DND-41 (cell line): ENCODE results near the gene GLIS2.

ENCODE experiments used
- EZH2 ChIP-seq: IDR thresholded peaks from 3 replicates; pipeline ENCODE4 v1.6.1; 2012; ENCODE audit warnings: borderline replicate concordance, low read depth, mild to moderate bottlenecking, moderate library complexity, low read length, inconsistent platforms; ENCODE audit not compliant: severe bottlenecking
- TF ChIP-seq, protein P1 (sequence below): IDR thresholded peaks from 2 replicates; pipeline ENCODE4 v1.5.1; 2012; ENCODE audit warnings: borderline replicate concordance, low read length, moderate library complexity, mild to moderate bottlenecking; ENCODE audit not compliant: poor library complexity, severe bottlenecking; ENCODE audit errors: extremely low read depth

- TF ChIP-seq, protein P1, sequence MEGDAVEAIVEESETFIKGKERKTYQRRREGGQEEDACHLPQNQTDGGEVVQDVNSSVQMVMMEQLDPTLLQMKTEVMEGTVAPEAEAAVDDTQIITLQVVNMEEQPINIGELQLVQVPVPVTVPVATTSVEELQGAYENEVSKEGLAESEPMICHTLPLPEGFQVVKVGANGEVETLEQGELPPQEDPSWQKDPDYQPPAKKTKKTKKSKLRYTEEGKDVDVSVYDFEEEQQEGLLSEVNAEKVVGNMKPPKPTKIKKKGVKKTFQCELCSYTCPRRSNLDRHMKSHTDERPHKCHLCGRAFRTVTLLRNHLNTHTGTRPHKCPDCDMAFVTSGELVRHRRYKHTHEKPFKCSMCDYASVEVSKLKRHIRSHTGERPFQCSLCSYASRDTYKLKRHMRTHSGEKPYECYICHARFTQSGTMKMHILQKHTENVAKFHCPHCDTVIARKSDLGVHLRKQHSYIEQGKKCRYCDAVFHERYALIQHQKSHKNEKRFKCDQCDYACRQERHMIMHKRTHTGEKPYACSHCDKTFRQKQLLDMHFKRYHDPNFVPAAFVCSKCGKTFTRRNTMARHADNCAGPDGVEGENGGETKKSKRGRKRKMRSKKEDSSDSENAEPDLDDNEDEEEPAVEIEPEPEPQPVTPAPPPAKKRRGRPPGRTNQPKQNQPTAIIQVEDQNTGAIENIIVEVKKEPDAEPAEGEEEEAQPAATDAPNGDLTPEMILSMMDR, result peak; percentile 90
- TF ChIP-seq EZH2, result no peak
These were observed 43.1 kb downstream of the GLIS2 start for GRCh38 chr16:4358831-4359561.
